Suppressor macrophage treated with lipopolysaccharide for 1 hour (primary cell): ENCODE measurements around the gene MMUT.
"Not testable (repeated sequence)": the region's sequence is repeated elsewhere in the genome, so short reads cannot be mapped to it uniquely, and the experiment has no call there.

Experiments
- DNase-seq, 3 donors: peaks; one replicate each; pipeline ENCODE4 v3.0.0-alpha.2; 2020 to 2022

MMUT gene

GRCh38 chr6:49416195-49416594 is 46.9 kb downstream of the MMUT start:
- no peak for DNase-seq

- no peak for DNase-seq
Observed at GRCh38 chr6:49415358-49415757, 47.7 kb downstream of the MMUT start.

DNA sequence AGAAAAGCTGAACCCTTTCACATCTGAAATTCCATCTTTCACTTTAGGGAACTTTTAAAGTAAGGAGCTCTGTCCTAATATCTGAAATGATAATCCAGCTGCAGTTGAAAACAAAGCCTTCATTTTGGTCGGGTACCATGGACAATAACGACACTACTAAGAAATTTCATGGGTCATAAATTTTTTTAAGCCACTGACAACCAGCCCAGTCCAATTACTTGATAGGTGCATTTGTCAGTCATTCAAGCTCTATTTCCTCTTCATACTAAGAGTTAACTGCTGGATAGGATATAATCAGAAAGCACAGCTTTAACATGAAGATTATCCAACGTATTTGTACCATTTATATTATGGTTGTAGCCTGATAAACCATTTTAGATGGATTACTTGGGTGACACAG is 52.5 kb downstream of the MMUT start:
- no peak for DNase-seq

- DNase-seq = peak; percentile 62 to 73 (median 72)
Observed at GRCh38 chr6:49409951-49410542, 53.0 kb downstream of the MMUT start.

- no peak for DNase-seq
Observed at GRCh38 chr6:49406250-49406970, 56.6 kb downstream of the MMUT start.

DNA sequence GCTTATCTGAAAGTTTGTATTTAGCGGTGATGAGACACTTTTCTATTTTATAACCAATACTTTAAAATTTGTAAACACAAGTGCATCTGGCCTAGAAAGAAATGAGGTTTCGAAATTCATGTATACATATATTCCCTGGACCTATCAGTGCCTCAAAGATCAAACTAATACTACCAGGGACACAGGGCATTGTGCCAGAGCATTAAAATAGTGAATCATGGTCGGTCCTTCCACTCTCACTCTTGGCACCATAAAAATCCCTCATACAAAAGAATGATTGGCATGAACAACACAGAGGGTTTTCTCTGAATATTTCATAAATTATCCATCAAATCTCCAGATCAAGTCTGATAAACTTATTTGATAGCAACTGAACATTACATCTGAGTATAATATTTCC is 62.0 kb downstream of the MMUT start:
- DNase-seq = no peak

DNA sequence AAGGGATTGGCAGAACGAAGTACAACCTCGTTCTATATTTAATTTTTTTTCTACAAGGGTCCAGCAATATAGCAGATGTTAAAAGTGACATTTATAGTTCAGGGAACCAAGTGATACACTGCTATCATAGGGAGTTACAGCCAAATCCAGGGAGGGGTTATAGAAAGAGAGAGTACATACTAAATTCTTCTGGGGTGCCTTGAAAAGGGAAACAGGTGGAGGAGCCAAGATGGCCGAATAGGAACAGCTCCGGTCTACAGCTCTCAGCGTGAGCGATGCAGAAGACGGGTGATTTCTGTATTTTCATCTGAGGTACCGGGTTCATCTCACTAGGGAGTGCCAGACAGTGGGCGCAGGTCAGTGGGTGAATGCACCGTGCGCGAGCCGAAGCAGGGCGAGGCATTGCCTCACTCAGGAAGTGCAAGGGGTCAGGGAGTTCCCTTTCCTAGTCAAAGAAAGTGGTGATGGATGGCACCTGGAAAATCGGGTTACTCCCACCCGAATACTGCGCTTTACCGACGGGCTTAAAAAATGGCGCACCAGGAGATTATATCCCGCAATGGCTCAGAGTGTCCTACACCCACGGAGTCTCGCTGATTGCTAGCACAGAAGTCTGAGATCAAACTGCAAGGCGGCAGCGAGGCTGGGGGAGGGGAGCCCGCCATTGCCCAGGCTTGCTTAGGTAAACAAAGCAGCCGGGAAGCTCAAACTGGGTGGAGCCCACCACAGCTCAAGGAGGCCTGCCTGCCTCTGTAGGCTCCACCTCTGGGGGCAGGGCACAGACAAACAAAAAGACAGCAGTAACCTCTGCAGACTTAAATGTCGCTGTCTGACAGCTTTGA is 76.2 kb downstream of the MMUT start:
- not testable (repeated sequence) for DNase-seq

- DNase-seq = no peak
Observed at GRCh38 chr6:49384904-49385303, 78.1 kb downstream of the MMUT start.
